Measurements from ENCODE around the gene VEGFA.

The VEGFA gene

DNA sequence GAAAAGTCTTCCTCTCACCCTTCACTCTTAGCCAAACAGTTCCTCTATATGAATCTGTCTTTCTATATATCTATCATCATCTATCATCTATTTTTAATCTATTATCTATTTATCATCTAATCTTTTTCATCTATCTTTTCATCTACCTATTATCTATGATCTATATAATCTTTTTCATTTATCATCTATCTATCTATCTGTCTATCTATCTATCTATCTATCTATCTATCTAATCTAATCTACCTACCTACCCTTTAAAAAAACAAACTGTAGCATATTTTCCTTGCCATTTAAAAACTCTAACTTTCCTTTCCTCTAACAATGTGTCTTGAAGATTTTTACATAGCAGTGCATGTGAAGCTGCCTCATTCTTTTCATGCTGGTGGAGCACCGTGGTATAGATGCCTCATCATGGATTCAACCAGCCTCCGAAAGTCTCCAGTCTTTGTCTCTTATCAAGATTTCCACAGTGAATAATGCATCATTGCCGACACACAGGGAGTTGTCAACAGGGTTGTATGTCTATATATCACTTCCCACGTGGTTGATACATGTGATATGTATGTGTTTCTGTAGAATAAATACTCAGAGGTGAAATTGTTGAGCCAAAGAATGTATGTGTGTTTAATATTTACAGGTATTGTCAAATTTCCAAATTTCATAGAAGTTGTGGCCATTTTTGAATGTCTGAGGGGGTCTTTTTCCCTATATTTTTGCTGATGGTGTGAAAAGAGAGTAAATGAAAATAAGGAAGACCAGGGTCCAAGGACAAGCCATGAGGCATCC lies 51.3 kb downstream of the VEGFA start:
- no peak for DNase-seq (ENCODE audit: low read depth)

DNA sequence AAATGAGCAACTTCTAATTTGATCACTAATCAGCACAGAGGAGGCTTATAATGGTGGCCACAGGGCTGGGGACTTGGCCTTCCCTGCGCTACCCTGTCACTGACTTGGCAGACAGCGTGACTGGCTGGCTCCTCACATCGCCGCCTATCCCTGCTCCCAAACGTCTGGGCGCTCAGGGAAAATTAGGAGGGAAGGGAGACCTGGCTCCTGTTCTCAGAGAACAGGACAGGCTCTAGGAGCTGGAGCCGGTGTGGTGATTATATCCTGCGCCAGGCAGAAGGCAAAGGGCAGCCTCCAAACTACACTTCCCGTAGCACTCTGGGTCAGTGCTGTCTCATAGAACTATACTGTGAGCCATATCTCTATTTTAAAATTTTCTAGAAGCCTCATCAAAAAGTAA lies 53.4 kb downstream of the VEGFA start:
- DNase-seq (ENCODE audit: low read depth) = no peak

DNA sequence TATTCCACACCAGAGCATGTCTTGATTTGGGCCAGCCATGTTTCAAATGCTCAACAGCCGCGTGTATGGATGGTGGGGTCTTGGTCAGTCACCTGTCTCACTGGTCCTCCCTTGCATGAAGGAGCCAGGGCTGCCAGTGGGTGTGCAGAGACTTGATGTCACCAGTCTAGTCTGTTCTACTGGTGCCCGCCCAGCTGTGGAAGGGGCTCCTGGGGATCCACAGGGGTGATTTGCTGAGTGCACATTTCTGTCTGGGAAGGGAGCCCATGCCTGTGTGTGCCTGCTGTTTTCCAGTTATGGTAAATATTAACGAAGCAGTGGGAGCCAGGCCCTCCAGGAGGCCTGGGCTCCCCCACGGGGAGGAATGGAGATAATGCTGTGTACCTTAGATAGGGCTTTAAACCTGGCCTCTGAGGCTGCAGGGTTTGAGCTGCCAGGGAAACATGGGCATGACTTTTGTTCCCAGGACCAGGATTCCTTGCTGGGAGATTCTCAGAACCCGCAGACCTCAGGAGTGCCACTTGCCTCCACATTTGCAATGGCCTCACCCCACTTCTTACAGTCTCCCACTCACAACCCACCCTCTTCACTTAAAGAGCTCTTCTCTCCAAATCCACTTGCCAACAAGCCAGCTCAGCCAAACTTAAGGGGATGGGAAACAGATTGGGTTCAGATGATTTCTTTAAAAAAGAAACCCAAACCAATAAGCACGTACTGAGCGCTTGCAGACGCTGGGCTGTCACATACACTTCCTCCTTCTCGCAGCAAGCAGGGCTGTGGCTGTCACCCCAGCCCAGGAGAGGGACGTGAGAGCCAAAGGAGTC lies 54.1 kb downstream of the VEGFA start:
- no peak for DNase-seq (ENCODE audit: low read depth)

DNA sequence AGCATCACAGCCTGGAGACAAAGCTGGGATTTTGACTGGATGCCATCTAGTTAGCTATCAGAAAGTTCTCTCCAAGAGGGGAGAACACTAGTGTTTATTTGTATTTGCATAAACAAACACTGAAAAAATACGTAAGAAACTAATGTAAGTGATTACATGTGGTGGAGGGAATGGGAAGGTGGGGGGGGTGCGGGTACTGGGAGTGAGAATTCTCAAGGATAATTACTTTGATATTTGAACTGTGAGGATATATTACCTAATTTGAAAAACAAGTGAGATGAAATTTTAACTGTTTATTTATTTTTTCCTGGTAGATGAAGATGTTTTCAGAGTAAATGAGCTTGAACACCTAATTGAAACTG lies 54.7 kb downstream of the VEGFA start:
- no peak for DNase-seq (ENCODE audit: low read depth)

DNA sequence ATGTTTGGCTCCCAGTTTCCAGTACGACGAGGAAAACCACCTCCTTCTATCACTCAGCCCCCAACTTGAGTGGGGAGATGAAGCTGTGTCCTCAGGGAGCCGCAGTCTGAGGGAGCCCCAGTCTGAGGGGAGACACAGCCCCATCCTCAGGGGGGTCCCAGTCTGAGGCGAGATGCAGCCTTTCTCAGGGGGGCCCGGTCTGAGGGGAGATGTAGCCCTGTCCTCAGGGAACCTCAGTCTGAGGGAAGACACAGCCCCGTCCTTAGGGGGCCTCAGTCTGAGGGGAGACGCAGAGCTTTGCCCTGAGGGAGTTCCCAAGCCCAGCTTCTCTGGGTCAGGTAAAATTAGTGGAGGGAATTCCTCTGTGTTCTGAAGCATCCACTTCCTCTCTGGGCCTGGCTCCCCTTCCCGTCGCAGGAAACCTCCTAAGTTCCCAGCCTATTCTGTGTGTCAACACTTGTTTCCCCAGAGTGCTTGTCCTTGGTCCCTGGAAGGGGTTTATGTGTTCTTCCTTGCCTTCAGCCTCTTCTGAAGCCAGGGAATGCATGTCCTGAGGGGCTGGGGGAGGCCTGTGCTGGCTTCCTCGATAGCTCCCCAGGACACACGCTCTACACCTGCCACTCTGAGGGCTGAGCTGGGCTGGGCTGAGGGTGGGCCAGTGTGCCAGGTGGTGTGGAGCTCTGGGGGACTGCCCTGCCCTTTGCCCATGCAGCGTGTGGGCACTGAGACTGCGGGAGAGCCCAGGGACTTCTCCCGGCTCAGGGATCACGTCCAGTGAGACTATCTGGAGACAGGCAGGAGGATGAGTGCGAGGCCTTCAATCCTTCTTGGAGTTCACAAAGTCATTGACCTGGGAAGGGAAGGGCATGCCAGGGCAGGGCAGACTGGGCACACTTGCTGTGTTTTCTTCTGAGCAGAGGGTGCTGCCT lies 55.4 kb downstream of the VEGFA start:
- no peak for DNase-seq (ENCODE audit: low read depth)

DNA sequence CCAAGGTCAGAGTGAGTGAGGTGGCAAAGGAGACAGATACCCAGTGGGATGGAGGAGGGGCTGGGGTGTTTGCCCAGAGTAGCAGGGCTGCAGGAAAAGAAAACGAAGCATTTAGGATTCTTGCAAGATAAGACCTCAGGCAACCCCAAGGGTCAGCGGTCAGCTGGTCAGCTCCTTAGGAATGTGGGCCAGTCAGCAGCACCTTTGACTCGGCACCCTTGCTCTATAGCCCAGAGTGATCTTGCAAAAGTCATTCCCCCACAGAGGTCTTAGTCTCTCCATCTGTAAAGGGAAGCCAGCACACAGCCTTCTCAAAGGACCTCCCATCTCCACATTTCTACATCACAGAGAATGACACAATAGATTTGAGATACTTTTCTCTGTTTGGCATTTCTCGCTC lies 56.7 kb downstream of the VEGFA start:
- DNase-seq (ENCODE audit: low read depth) = no peak

DNA sequence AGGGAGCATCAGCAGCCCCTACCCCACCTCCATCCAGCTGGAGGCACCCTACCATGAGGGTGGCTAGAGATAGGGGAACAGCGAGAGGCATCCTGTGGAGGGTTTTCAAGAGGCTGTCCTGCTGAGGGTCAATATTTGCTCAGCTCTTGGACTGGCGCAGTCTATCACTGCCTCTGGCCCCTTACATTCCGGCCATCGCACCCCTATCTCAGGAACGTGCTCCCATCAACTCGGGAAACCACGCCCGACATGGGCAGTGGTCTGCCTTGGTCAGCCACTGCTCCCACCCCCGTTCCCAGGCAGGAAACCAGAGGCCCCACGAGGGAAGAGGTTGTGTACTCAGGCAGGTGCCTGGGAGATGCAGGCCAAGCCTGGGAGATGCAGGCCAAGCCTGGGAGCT lies 57.9 kb downstream of the VEGFA start:
- no peak for DNase-seq (ENCODE audit: low read depth)

DNA sequence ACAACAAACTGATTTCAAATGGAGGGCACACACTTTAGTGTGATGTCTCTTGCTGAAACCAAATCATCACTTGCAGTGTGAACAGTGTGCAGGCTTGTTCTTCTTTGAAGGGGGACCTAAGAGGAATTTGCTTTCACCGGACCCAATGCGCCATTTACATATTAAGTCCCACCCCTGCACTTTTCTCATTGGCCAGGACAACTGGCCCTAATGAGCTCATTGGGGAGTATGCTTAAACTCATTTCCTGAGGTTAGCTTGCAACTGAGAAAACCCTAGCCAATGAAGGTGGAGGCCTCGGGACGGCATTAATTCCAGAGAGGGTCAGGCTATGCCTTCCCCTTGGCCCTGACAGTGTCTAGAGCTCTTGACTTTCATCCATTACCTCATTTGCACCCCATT lies 58.7 kb downstream of the VEGFA start:
- no peak for DNase-seq (ENCODE audit: low read depth)

DNA sequence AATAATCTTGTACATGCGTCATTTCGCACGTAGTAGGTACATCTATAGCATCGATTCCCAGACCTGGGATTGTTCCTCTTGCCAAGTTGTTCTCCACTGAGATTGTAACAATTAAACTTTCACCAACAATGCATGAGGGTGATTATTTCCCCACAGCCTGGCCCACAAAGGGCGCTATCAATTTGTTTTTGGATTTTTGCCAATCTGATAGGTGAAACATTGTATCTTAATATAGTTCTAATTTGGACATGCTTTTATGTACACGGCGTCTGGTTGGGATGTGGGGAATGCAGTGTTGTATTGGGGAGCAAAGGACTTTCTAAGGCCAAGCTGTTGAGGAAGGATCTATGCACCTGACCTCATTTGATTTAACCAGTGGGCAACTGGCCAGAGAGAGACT lies 59.5 kb downstream of the VEGFA start:
- DNase-seq (ENCODE audit: low read depth) = no peak

DNA sequence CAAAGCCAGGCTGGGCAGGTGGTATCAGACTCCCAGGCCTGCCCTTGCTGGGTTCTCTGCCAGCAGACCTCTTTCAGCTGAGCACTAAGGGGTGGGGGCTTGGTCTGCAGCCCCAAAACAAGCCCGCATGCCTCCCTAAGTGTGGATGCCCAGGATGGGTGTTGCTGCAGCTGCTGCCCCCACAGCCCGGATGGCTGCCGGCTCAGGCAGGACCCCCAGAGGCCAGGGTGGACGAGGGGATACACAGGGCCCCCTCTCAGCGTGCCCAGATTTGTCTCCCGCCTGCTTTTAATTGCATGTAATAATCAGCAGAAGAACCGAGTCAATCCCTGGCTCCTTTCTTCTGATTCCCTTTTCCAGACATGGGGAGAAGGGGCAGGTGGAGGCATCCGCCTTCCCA lies 60.8 kb downstream of the VEGFA start:
- DNase-seq (ENCODE audit: low read depth) = no peak

DNA sequence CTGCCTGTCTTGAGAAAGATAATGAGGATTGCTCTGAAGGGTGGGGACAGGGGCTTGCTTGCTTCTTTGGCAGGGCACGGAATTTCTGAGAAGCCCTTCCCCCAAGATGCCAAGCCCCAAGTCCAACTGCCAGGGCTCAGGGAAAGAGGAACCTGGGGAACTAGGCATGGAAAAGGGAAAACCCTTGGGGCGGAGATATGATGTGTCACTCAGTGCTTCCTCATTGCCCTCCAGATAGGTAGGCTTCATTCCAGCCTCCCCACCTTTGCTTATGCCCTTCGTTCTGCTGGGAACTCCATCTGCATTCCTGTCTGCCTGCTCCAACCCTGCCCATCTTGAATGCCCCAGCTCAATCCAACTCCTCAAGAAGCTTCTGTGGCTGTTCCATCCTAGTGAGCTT lies 61.2 kb downstream of the VEGFA start:
- no peak for DNase-seq (ENCODE audit: low read depth)

DNA sequence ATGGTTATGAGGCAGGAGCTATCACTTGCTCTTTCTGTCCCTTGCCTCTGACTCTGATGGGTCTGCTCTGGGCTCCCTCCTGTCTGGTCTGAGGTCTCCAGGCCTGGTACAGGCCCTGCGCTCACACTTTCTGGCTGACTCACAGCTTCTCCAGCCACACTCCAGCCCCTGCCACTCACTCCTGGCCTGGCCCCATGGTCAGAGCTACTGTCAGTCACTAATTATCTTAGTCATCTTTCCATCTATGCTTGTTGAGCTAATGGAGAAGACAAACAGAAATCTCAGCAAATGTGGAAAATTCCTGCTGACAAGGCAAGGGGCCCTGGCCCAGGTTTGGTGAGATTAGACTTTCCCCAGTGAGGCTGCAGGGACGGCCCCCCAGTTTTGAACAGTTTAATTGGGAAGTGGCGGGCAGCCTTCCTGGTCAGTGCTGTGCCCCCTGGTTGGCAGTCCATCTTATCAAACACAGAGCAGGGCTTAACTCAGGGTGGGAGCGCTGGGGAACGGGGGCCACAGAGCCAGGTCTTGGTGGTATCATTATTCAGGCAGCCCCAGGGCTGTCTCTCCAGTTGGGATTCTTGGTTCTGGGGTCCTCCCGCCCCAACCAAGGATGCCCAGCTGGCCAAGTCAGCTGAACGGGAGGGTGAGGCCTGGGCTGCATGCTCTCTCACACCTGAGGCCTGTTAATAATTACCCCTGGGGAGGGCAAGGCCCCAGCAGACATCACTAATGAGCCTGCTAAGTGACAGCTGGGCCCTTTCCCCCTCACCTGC lies 63.4 kb downstream of the VEGFA start:
- DNase-seq (ENCODE audit: low read depth) = no peak

DNA sequence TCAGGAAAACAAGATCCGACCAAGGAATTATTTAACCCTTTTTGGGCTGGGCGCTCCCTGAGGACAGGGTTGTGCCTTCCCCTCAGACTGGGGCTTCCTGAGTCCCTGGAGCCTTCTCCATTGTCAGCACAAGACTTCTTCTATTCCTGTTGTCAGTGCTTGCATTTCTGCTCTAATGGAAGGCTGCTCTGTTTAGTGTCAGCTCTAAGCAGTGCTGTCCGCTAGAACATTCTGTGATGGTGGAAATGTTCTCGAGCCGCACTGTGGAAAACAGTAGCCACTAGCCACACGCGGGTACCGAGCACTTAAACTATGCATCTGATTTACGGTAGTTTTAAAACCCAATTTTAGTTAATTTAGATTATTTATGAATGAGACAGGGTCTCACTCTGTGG lies 64.0 kb downstream of the VEGFA start:
- no peak for DNase-seq (ENCODE audit: low read depth)

DNA sequence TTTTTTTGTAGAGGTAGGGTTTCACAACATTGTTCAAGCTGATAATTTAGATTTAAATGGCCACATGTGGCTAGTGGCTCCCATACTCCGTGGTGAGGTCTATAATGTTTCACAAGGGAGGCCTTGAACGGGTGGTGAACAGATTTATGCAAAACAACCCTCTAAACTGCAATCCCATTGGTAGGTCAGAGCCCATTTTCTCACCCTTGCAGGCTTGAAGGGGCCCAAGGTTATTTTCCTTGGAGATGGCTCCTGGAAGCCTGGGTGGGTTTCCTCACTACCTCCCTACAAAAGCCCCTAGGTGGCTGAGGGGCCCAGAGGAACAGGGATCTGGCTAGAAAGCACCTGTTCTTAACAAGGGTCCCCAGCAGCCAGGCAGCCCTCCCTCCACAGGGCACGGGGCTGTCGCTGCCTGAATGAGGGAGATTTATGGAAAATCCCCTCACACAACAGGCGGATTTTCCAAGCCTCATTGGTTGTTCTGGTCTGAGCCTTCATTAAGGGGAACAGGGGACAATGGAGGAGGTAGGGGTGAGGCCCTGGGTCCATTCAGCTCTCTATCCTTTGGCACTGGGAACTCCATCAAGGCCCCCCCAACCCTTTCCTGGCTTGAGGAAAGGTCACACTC lies 64.6 kb downstream of the VEGFA start:
- DNase-seq (ENCODE audit: low read depth) = no peak

DNA sequence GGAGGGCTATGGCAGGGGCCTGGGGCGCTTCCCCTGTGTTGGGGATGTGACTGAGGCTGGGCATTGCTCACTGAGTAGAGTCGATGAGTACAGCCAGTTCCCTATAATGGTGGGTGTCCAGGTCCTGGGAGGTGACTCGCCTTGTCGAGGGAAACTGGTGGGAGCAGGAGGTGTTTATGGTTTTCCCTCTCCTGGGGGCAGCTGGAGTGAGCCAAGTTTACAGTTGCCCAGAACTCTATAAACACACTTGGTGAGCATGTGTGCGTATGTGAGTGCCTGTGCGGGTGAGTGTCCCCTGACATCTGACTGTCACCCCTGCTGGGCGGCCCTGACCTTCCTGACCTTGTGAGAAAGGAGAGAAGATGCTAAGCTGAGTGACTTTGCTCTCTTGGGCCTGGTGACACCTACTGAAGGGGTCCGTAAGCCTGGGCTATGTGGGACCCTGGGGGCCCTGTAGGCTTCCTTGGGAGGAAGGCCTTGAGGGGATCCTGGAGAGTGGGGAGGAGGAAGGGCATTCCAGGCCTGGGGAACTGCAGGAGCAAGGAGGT lies 65.9 kb downstream of the VEGFA start:
- no peak for DNase-seq (ENCODE audit: low read depth)
